ENCODE measurements around the gene OR13H1. TPM values are rescaled to one million over a fixed set of nuclear protein-coding genes. Genes with fewer than 3 reads are reported as not detected.

The OR13H1 gene
- total RNA-seq, 4 donors from 2014 or later = not detected

DNA sequence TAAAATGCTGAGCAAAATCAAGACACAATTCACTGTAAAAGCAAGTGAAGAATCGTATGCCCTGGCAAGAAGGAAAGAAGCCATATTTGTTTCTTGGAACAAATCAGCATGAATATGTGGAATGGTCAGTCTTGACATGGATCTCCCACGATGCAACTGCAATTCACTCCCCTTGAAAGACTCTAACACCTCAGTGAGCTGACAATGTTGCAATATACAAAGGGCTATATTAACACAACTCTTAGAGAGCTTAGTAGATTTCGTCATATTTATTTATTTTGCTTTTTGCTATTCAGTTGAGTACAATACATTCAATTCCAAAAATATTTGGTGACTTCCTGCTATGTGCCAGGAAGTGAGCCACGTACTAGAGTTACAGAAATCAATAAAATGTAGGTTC lies 14.7 kb downstream of the OR13H1 start:
- no peaks in the 10 kb centered on the region for H3K9me3 ChIP-seq
- no peaks in the 10 kb centered on the region for H3K4me1 ChIP-seq
- DNase-seq = no peak
- H3K36me3 ChIP-seq = no peaks in the 10 kb centered on the region
- no peak overlapping the region for H3K4me3 ChIP-seq
- no peak for TF ChIP-seq POLR2A (IDR thresholded peaks at IDR 0.05)
- TF ChIP-seq, protein P1, sequence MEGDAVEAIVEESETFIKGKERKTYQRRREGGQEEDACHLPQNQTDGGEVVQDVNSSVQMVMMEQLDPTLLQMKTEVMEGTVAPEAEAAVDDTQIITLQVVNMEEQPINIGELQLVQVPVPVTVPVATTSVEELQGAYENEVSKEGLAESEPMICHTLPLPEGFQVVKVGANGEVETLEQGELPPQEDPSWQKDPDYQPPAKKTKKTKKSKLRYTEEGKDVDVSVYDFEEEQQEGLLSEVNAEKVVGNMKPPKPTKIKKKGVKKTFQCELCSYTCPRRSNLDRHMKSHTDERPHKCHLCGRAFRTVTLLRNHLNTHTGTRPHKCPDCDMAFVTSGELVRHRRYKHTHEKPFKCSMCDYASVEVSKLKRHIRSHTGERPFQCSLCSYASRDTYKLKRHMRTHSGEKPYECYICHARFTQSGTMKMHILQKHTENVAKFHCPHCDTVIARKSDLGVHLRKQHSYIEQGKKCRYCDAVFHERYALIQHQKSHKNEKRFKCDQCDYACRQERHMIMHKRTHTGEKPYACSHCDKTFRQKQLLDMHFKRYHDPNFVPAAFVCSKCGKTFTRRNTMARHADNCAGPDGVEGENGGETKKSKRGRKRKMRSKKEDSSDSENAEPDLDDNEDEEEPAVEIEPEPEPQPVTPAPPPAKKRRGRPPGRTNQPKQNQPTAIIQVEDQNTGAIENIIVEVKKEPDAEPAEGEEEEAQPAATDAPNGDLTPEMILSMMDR (IDR thresholded peaks at IDR 0.05) = no peak
- H3K27ac ChIP-seq = no peak overlapping the region
- no peaks in the 10 kb centered on the region for H3K27me3 ChIP-seq

DNA sequence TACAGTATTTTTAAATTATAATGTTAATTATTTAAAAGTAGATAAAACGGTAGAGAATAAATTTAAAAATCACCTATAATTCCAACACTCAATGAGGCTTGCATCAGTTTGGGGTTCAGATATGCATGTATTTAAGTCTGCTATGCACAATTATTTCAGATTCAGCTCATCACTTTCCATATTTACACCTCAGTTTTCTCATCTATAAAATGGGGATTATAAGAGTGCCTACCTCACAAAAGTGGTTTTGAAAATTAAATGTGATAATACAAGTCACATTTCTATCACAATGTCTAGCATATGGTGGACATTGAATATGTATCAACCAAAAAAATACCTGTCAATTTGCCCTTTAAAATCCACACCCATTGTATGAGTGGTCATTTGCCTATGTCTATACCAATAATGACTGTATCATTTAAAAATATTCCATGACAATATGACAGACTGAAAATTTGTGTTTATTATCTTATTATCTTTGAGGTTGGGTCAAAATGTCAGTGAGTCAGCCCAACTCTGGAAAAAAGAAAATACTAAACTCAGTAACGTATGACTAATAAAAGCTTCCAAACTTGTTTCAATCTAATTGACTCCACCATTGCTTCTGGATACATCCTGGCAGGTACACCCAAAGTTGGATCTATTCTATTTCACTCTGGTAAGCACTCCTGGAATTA lies 20.8 kb downstream of the OR13H1 start:
- DNase-seq = no peak
- no peak overlapping the region for H3K4me3 ChIP-seq

DNA sequence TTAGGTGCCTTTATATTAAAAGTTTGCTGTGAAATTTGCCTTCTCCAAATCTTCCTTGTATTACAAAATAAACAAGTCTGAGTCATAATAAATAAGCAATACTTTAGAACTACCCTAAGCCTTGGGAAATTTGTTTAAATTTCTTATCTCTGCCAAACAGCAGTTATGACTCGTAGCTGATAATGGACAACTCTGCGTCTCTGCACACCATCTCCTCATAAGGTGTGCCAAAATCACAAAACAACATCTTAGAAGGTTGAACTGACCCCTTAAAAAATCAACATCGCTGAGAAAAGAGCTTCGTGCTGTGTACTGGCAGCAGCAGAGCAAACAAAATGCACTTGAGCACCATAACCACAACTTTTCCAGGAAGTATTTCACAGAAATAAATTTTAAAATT lies 22.0 kb downstream of the OR13H1 start:
- Histone ChIP-seq H3K27ac (no peak overlapping the region), H3K4me1 (no peaks in the 10 kb centered on the region), H3K27me3 (no peaks in the 10 kb centered on the region), H3K9me3 (no peaks in the 10 kb centered on the region), H3K36me3 (no peaks in the 10 kb centered on the region), H3K4me3 (no peak overlapping the region)
- DNase-seq = no peak
- no peak for TF ChIP-seq POLR2A (IDR thresholded peaks at IDR 0.05)
- TF ChIP-seq, protein P1 (IDR thresholded peaks at IDR 0.05) = no peak

More for the DNA sequence above, 20.8 kb downstream of the OR13H1 start:
- Histone ChIP-seq H3K9me3 (no peaks in the 10 kb centered on the region), H3K27me3 (no peaks in the 10 kb centered on the region), H3K27ac (no peak overlapping the region), H3K36me3 (no peaks in the 10 kb centered on the region), H3K4me1 (no peaks in the 10 kb centered on the region)
- no peak for TF ChIP-seq POLR2A (IDR thresholded peaks at IDR 0.05)
- TF ChIP-seq, protein P1 (IDR thresholded peaks at IDR 0.05) = no peak

DNA sequence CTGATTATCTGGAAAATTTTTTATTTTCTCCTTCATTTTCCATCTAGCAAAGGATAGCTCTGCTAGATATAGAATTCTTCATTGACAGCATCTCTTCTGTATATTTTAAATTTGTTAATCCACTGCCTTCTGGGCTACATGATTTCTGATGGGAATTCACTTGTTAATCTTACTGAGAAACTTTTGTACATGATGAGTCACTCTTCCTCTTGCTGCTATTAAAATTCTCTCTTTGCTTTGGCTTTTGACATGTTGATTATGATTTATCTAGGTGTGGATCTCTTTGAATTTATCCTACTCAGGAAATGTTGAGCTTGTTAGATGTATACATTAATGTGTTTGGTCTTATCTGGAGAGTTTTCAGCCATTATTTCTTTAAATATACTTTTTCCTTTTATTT lies 27.5 kb downstream of the OR13H1 start:
- no peaks in the 10 kb centered on the region for H3K27me3 ChIP-seq
- no peak for DNase-seq
- no peaks in the 10 kb centered on the region for H3K4me1 ChIP-seq
- H3K9me3 ChIP-seq = no peaks in the 10 kb centered on the region
- no peaks in the 10 kb centered on the region for H3K36me3 ChIP-seq
- no peak overlapping the region for H3K27ac ChIP-seq
- TF ChIP-seq, protein P1 (IDR thresholded peaks at IDR 0.05) = no peak
- TF ChIP-seq POLR2A (IDR thresholded peaks at IDR 0.05) = no peak
- H3K4me3 ChIP-seq = no peak overlapping the region

DNA sequence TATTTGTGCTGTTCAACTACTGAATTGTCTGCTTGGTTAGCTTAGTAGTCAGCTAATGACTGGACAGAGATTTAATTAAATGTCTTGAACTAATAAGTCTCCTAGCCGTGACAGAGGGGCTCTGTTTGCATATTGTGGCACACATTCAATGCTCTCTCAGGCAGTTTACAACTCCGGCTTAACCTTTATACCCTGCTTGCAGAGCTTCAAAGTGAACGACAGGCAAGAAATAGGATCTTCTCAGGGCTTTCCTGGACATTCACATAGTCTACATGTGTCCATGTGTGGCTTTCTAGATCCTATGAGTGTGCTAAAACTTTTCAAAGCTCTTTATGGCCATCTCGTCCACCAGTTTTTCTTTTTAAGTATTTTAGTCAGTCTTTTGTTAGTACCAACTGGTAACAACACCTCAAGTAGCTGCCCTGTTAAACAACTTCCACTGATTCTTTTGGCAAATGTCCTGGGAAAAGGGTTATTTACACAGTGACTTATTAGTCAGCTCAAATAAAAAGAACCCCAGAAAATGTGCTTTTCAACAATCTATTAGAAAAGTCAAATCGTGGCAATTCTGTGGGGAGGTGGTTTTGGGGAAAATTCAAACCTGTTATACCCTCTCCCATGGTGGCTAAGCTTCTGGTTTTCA lies 28.6 kb downstream of the OR13H1 start:
- H3K9me3 ChIP-seq = no peaks in the 10 kb centered on the region
- DNase-seq = no peak
- TF ChIP-seq, protein P1 (IDR thresholded peaks at IDR 0.05) = no peak
- TF ChIP-seq POLR2A (IDR thresholded peaks at IDR 0.05) = no peak
- H3K36me3 ChIP-seq = no peaks in the 10 kb centered on the region
- no peaks in the 10 kb centered on the region for H3K4me1 ChIP-seq
- H3K27ac ChIP-seq = no peak overlapping the region
- H3K27me3 ChIP-seq = no peaks in the 10 kb centered on the region
- no peak overlapping the region for H3K4me3 ChIP-seq

Measured in Peyer's patch (tissue), 4 donors.